Loucy (cell line): Measurements from ENCODE around the gene MCM3AP.

Source experiments
- EZH2phosphoT487 ChIP-seq: fragments of 200-600 bp; IDR thresholded peaks from 2 replicates; pipeline ENCODE4 v1.6.1; 2018; ENCODE audit warnings: antibody characterized with exemption, mild to moderate bottlenecking, moderate library complexity, borderline replicate concordance
- TF ChIP-seq, protein P1 (sequence below): fragments of 200-600 bp; sonication (generic); conservative IDR thresholded peaks from 2 replicates; pipeline ENCODE4 v1.5.1; 2014; ENCODE audit warnings: mild to moderate bottlenecking, antibody characterized with exemption, low read length

DNA sequence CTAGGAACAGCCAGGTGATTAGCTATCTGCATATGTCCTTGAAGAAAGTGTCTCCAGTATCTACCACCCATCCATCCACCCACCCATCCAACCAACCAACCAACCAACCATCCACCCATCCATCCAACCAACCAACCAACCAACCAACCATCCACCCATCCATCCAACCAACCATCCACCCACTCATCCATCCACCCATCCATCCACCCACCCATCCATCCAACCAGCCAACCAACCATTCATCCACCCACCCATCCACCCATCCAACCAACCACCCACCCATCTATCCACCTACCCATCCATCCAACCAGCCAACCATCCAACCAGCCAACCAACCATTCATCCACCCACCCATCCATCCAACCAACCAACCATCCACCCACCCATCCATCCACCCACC lies 26.2 kb upstream of the MCM3AP start:
- no peak for TF ChIP-seq EZH2phosphoT487
- TF ChIP-seq, protein P1, sequence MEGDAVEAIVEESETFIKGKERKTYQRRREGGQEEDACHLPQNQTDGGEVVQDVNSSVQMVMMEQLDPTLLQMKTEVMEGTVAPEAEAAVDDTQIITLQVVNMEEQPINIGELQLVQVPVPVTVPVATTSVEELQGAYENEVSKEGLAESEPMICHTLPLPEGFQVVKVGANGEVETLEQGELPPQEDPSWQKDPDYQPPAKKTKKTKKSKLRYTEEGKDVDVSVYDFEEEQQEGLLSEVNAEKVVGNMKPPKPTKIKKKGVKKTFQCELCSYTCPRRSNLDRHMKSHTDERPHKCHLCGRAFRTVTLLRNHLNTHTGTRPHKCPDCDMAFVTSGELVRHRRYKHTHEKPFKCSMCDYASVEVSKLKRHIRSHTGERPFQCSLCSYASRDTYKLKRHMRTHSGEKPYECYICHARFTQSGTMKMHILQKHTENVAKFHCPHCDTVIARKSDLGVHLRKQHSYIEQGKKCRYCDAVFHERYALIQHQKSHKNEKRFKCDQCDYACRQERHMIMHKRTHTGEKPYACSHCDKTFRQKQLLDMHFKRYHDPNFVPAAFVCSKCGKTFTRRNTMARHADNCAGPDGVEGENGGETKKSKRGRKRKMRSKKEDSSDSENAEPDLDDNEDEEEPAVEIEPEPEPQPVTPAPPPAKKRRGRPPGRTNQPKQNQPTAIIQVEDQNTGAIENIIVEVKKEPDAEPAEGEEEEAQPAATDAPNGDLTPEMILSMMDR: no peak
